Measurements from ENCODE around the gene FAM9A.

Gene FAM9A

GRCh38 chrX:8741981-8742380, 59.2 kb downstream of the FAM9A start:
- TF ChIP-seq CTCF (conservative IDR thresholded peaks at IDR 0.05; ENCODE audit: low read depth, low read length) = no peak
- no peaks in the 10 kb centered on the region for H3K36me3 ChIP-seq (ENCODE audit: insufficient read depth)
- no peak overlapping the region for H3K27ac ChIP-seq
- H3K4me2 ChIP-seq = no peak overlapping the region
- H3K27me3 ChIP-seq (ENCODE audit: insufficient read depth, low read depth) = no peaks in the 10 kb centered on the region
- no peaks in the 10 kb centered on the region for H3K79me2 ChIP-seq (ENCODE audit: insufficient read depth, low read depth)
- H3K9ac ChIP-seq = no peak overlapping the region
- H3K4me1 ChIP-seq (ENCODE audit: low read depth, poor library complexity, severe bottlenecking) = peaks cover 3% of the 10 kb centered on the region
- no peak overlapping the region for H3K4me3 ChIP-seq (IDR thresholded peaks at IDR 0.05; ENCODE audit: insufficient read depth, low read depth, low read length)
- H2AFZ ChIP-seq (ENCODE audit: low read depth) = no peak overlapping the region
- no peaks in the 10 kb centered on the region for H4K20me1 ChIP-seq (ENCODE audit: insufficient read depth)
